ENCODE data around the gene SLCO6A1. TPM values are rescaled to one million over a fixed set of nuclear protein-coding genes. Genes with fewer than 3 reads are reported as not detected.

SLCO6A1 gene, protein sequence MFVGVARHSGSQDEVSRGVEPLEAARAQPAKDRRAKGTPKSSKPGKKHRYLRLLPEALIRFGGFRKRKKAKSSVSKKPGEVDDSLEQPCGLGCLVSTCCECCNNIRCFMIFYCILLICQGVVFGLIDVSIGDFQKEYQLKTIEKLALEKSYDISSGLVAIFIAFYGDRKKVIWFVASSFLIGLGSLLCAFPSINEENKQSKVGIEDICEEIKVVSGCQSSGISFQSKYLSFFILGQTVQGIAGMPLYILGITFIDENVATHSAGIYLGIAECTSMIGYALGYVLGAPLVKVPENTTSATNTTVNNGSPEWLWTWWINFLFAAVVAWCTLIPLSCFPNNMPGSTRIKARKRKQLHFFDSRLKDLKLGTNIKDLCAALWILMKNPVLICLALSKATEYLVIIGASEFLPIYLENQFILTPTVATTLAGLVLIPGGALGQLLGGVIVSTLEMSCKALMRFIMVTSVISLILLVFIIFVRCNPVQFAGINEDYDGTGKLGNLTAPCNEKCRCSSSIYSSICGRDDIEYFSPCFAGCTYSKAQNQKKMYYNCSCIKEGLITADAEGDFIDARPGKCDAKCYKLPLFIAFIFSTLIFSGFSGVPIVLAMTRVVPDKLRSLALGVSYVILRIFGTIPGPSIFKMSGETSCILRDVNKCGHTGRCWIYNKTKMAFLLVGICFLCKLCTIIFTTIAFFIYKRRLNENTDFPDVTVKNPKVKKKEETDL
- total RNA-seq, result not detected

DNA sequence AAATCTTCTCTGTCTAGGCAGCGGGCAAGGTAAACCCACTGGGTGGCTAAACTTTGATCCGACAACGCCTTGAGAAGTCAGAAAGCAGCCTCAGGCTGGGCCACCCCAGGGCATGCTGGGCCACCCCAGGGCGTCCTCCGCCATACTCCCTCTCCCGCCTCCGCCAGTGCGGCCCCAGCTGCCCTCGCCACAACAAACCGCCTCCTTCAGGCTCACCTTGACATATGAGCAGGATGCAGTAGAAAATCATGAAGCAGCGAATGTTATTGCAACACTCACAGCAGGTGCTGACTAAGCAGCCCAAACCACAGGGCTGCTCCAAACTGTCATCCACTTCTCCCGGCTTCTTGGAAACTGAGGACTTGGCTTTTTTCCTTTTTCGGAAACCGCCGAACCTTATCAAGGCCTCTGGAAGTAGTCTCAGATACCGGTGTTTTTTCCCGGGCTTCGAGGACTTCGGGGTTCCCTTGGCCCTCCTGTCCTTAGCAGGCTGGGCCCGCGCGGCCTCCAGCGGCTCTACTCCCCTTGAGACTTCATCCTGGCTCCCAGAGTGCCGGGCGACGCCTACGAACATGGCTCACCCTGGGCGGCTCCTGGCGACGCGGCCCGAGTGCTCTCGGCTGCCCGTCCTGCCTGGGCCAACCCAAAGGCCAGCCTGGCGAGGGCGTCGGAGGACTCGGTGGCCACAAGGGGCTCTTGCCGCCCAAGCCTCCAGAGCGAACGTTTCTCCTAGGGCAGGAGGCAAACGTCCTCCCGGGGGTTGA lies at the start of gene SLCO6A1:
Gene SLCO6A1 (minus strand): TSS at position 731 of the 764 bp plus-strand sequence. CDS start 157 bp downstream, at position 574.
- no peaks in the 10 kb centered on the region for H3K4me1 ChIP-seq
- H3K27me3 ChIP-seq, result no peaks in the 10 kb centered on the region
- in situ Hi-C loops (cut with MboI; ENCODE audit: low pct_ligation_motif_present in 1 of 4, low pct_unique_long_range_greater_than_20kb in 1 of 4, low sequenced_read_pairs in 3 of 4), result no loop called here
- no peaks in the 10 kb centered on the region for H3K9me3 ChIP-seq
- 96 to 100% methylated on average over 4 to 43 of the region's 43 CpGs for WGBS, 2 donors (ENCODE audit: low coverage in 1 of 2)
- H3K4me3 ChIP-seq, result no peak within 1 kb of the TSS
- H3K27ac ChIP-seq, result no peak within 1 kb of the TSS
- TF ChIP-seq EP300 (IDR thresholded peaks at IDR 0.05; ENCODE audit: low read depth) (no peak), POLR2AphosphoS5 (IDR thresholded peaks at IDR 0.05) (no peak), POLR2A (IDR thresholded peaks at IDR 0.05) (no peak)
- TF ChIP-seq, protein P1, sequence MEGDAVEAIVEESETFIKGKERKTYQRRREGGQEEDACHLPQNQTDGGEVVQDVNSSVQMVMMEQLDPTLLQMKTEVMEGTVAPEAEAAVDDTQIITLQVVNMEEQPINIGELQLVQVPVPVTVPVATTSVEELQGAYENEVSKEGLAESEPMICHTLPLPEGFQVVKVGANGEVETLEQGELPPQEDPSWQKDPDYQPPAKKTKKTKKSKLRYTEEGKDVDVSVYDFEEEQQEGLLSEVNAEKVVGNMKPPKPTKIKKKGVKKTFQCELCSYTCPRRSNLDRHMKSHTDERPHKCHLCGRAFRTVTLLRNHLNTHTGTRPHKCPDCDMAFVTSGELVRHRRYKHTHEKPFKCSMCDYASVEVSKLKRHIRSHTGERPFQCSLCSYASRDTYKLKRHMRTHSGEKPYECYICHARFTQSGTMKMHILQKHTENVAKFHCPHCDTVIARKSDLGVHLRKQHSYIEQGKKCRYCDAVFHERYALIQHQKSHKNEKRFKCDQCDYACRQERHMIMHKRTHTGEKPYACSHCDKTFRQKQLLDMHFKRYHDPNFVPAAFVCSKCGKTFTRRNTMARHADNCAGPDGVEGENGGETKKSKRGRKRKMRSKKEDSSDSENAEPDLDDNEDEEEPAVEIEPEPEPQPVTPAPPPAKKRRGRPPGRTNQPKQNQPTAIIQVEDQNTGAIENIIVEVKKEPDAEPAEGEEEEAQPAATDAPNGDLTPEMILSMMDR (IDR thresholded peaks at IDR 0.05), result no peak
- no peak for DNase-seq
- no peaks in the 10 kb centered on the region for H3K36me3 ChIP-seq
- intact Hi-C loops (cut with DNase I; ENCODE audit: low total_unique reads), result no loop called here

DNA sequence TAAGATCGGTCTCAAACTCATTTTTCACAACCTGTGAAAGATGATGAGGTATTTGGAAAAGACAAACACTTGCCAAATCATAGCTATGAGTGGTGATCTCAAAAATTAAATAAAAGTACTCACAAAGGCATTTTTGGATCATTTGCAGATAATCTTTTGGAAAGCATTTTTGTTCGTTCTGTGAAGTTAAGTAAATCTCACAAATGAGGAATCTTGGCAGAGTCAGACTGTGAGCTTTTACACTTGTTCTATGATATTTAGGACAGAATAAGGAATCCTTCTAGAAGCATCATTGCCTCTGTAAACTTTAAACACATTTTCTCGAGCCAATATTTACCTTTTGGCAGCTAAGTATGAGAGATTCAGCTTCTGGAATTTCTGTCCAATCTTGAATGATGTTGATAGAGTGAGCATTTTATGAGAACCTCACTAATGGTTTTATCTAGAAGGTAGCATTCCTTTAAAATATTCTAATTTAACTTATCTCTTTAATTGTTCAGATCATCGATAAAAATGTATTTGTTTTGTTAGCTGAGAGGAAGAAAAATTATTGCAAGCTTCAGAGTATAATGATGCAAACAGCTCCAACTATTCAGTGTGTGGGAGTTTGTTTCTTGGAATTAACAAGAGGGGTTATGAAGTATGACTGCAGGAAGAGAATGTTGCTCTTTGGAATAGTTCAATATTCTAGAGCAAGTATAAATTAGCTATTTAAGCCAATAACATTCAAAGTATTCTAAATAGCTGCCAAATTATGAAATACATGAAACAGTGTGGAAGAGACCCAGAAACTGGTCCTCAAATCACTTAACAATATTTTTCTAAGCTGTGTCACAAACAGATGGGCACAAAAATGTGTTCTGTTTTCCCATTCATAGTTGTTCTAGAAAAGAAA lies 48.6 kb upstream of the SLCO6A1 start:
- no peak overlapping the region for H3K4me3 ChIP-seq
- intact Hi-C loops (cut with DNase I; ENCODE audit: low total_unique reads), result no loop called here
- H3K27ac ChIP-seq, result no peak overlapping the region
- 50 to 55% methylated on average over 4 of the region's 4 CpGs for WGBS, 2 donors (ENCODE audit: low coverage in 1 of 2)
- in situ Hi-C loops (cut with MboI; ENCODE audit: low pct_ligation_motif_present in 1 of 4, low pct_unique_long_range_greater_than_20kb in 1 of 4, low sequenced_read_pairs in 3 of 4), result no loop called here
- no peaks in the 10 kb centered on the region for H3K4me1 ChIP-seq
- H3K27me3 ChIP-seq, result no peaks in the 10 kb centered on the region
- H3K36me3 ChIP-seq, result no peaks in the 10 kb centered on the region
- no peak for DNase-seq
- TF ChIP-seq POLR2A (IDR thresholded peaks at IDR 0.05) (no peak), POLR2AphosphoS5 (IDR thresholded peaks at IDR 0.05) (no peak), EP300 (IDR thresholded peaks at IDR 0.05; ENCODE audit: low read depth) (no peak)
- TF ChIP-seq, protein P1 (IDR thresholded peaks at IDR 0.05), result no peak
- H3K9me3 ChIP-seq, result no peaks in the 10 kb centered on the region

DNA sequence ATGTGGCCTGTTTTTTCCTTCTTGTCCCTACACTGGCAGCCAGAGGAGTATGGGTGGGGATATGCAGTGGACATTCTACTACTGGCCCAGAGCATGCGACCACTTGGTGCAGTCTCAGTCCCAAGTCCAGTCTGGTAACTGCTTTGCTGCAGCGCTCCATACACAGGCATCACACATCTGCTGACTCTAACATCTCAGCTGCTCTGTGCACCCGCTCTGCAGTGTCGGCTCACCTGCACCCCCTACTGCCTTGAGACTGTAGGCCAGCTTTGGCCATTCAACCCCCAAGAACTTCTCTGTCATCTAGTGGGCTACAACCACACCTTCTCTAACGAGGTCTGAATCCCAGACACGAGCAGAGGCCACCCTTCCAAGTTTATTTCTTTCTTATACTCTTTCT lies 46.4 kb upstream of the SLCO6A1 start:
- DNase-seq, result no peak
- no peak for TF ChIP-seq POLR2AphosphoS5 (IDR thresholded peaks at IDR 0.05)
- TF ChIP-seq POLR2A (IDR thresholded peaks at IDR 0.05), result no peak
- TF ChIP-seq, protein P1 (IDR thresholded peaks at IDR 0.05), result no peak
- TF ChIP-seq EP300 (IDR thresholded peaks at IDR 0.05; ENCODE audit: low read depth), result no peak
- no peaks in the 10 kb centered on the region for H3K27me3 ChIP-seq
- H3K36me3 ChIP-seq, result no peaks in the 10 kb centered on the region
- H3K4me3 ChIP-seq, result no peak overlapping the region
- no peak overlapping the region for H3K27ac ChIP-seq
- in situ Hi-C loops (cut with MboI; ENCODE audit: low pct_ligation_motif_present in 1 of 4, low pct_unique_long_range_greater_than_20kb in 1 of 4, low sequenced_read_pairs in 3 of 4) (no loop called here), intact Hi-C loops (cut with DNase I; ENCODE audit: low total_unique reads) (no loop called here)
- H3K4me1 ChIP-seq, result no peaks in the 10 kb centered on the region
- no peaks in the 10 kb centered on the region for H3K9me3 ChIP-seq
- WGBS, 2 donors (ENCODE audit: low coverage in 1 of 2), result 69 to 80% methylated on average over 1 to 6 of the region's 6 CpGs

All from transverse colon (tissue), 4 donors.